Stimulated activated CD8-positive, alpha-beta memory T cell treated with anti-CD3 and anti-CD28 coated beads, Interleukin-2, amount 100 ng/mL, for 48 hours (primary cell): ENCODE results near the gene SLC11A1.

Experiments used
- DNase-seq, 2 donors: peaks; one replicate each; pipeline ENCODE4 v3.0.0-alpha.2; 2020; ENCODE audit warnings: low read depth in 2 of 2

The SLC11A1 gene

DNA sequence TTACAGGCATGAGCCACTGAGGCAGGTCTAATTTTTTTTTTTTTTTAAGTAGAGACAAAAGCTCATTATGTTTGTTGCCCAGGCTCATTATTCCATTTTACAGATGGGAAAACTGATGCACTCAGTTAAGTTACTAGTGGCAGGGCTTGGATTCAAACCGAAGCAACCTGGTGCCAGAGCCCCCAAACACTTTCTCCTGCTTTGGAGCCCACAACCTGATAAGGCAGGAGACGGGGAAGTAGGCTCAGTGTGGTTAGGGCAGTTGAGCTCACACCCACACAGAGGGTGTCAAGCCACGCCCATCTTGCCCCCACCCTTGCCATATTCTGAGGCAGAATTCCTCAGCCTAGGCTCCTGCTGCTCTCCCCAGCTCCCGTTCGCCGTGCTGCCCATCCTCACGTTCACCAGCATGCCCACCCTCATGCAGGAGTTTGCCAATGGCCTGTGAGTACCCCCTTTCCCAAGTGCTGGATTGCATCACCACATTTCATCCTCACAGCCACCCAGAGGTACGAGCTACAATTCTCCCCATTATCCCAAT is 11.7 kb downstream of the SLC11A1 start:
- no peak for DNase-seq

GRCh38 chr2:218394298-218395089 is 12.4 kb downstream of the SLC11A1 start:
- no peak for DNase-seq

DNA sequence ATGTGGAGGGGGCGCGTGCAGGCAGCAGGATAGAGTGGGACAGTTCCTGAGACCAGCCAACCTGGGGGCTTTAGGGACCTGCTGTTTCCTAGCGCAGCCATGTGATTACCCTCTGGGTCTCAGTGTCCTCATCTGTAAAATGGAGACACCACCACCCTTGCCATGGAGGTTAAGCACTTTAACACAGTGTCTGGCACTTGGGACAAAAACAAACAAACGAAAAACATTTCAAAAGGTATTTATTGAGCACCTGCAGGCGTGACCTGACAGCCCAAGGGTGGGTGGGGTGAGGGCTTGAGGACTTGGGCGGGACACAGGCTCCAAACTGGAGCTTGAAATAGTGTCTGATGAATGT is 13.0 kb downstream of the SLC11A1 start:
- no peak for DNase-seq

DNA sequence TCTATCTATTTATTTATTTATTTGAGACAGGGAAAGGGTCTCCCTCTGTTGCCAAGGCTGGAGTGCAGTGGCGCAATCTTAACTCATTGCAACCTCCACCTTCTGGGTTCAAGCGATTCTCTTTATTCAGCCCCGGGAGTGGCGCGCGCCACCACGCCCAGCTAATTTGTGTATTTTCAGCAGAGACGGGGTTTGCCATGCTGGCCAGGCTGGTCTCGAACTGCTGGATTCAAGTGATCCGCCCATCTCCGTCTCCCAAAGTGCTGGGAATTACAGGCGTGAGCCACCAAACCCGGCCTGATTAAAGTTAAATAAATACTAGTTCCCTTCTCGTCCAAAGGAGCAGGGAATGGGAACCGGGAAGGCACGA is 13.4 kb downstream of the SLC11A1 start:
- no peak for DNase-seq

- DNase-seq = peak; percentile 85 to 87
These were observed 14.0 kb downstream of the SLC11A1 start for GRCh38 chr2:218395826-218396687.

DNA sequence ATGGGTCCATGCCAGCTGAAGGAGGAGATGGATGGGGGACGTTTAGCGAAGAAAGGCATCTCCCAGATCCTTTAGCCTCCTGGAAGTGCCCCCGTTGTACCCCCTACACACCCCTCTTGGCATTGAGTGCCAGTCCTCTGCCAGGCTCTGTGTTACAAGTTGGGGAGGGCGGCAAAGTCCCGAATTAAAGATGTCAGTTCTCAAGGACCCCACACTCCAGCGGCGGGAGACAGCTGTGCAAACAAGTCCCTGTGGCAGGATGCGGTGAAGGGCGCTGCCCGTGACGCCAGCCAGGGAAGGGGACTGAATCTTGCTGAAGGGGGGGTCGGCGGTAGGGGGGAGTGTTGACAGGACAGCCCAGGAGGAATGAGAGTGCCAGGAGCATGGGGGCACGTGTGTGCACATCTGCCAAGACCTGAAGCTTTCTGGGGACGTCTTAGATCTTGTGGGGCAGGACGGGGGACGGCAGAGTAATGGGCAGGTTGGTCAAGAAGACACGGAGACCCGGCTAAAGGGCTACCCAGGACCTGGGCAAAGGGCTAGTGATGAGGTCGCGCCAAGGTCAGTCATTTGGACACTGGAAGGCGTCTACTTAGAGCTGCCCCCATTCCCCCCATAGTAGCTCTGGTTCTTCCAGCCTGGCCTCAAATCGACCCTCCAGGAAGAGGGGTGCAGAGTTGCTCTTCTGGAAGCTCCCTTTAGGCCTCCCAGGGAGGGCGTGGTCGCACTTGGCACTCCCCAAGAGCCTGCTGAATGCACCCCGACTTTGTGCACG is 14.8 kb downstream of the SLC11A1 start:
- no peak for DNase-seq

- no peak for DNase-seq
These were observed 15.4 kb downstream of the SLC11A1 start for GRCh38 chr2:218397463-218397819.

DNA sequence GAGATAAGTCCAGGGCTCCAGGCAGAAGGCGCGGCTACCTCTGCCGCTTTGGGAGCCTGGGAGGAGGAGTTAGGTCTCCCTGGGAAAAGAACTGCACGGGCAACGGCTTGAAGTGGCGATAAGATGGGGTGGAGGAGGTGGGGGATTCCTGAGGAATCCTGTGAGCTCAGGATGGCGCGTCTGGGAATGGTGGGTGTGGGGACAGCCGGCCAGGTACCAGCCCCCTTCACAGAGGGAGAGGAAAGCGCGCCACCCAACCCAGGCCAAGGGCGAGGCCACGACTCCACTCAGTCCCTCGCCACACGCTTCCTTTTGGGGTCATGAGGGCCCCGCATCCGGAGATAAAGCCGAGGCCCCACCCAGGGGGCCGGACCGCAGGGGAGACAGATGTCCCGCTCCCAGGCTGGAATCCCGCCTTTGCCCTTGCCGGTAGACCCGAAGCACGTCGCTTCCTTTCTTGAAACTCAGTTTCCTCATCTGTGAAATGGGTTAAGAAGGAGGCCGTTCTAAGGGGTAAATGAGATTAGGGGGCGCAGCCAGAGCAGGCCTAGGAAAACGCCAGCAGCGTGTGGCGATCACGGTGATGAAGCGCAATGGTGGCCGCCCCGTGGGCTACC is 15.9 kb downstream of the SLC11A1 start:
- DNase-seq = peak in 1 of 2 donors; percentile 60

DNA sequence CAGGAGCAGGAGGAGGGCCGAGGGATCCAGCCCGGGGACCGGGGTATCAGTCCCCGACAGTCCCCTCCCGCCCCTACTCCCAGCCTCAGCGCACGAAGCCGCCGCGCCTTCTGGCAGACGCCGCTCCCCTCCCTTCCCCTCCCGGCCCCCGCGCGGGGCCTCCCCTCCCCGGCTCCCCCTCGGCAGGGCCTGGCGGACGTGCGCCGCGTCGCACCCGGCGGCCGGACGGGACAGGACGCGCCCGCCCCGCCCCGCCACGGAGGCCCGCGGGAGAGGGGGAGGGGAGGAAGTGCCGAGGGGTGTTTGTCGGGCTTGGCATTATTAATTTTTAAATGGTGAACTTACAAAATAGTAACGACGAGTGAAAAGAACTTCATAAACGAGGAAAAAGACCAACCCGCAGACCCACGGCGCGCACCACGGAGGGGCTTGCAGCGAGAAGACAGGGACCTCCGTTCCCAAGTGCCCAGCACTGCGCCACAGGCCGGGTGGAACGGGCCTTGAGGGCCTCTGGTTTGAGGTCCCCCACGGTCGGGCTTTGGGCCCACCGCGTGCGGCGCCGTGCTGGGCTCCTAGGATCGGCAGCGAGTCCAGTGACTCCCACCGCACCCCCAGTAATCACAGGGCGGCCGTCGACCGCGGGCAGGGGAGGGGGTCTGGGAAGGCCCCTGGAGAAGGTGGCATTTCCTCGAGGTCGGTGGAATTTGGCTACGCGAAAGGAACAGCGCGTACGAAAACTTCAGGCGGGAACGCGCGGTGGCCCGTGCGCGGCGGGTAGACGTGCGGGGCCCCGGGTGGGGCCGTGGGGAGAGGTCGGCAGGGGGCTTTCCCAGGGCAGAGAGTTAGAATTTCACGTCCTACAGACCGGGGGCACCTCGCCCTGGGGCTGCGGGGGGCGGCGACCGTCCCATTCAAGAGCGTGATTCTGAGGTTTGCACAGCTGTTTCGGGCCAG is 16.6 kb downstream of the SLC11A1 start:
- DNase-seq = no peak

GRCh38 chr2:218399391-218400166 is 17.5 kb downstream of the SLC11A1 start, which contains the start of gene CTDSP1:
Gene CTDSP1 (plus strand): TSS chr2:218399868. CDS start chr2:218400091, 223 bp downstream.
- DNase-seq = peak; percentile 85 to 86

DNA sequence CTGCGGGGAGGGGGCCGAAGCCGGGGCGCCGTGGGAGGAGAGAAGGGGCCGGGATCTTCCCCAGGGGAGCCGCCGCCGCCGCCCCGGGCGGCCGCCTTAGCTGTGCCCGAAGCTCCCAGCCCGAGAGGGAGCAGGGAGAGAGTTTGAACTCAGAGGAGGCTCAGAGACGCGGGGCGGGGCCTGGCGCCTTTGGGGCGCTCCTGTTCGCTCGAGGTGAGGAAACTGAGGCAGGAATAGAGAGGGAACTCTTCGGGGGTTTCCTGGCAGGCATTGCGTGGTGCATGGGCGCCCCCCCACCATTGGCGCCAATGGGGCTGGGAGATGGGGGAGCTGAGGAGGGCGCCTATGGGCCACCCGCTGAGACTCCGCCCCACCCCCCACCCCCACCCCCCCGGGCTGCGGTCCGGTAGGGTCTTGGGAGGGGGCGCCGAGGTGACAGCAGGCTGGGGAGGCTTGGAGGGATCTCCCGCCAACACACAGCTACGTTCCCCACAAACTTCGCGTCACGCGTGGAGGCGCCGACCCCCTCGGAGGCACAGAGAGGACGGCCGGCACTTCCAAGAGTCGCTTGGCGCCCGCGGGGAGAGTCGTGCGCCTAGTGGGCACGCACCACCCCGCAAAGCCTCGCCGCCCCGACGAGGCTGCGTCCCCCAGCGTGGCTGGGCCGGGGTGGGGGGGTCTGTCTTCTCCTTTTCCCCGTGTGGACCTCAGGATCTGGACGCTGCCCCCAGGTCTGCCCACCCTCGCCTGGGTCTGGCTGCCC is 18.3 kb downstream of the SLC11A1 start:
- no peak for DNase-seq

DNA sequence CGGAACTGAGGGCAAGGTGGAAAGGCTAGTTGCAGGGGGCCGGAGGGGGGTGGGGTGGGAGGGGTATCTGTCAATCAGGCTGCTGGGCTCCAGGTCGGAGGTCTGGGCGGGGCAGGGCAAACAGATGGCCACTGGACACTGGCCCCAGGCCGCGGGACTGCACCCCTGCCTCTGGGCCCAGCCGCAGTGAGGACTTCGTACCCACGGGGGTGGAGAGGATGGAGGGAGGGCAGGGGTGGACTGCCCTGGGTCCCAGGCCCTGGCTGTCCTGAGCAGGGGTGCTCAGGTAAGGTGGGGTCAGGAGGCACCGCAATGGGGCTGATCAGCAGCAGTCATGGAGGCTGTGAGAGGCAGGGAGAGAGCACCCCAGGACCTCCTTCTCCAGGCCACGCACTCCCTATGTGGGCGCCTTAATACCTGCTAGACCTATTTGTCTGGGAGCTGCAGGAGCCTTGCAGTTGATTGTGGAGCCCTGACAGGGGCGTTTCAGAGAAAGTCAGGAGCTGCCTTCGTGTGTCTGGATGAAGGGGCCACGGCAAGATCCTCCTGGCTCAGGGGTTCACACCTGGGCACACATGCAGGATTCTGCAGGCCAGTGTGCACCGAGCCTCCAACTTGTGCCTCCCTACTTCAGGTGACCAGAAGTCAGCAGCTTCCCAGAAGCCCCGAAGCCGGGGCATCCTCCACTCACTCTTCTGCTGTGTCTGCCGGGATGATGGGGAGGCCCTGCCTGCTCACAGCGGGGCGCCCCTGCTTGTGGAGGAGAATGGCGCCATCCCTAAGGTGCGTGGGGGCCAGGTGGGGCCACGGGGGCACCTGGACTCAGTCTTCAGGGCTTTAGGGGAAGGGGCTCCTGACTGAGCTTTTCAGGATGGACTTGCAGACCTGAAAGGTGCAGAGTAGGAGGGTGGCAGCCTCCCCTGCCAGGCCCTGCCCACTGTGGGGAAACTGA is 19.1 kb downstream of the SLC11A1 start:
- no peak for DNase-seq

GRCh38 chr2:218401890-218402289 is 19.8 kb downstream of the SLC11A1 start:
- no peak for DNase-seq

- no peak for DNase-seq
These were observed 20.4 kb downstream of the SLC11A1 start for GRCh38 chr2:218402491-218402901.

- DNase-seq = no peak
These were observed 20.9 kb downstream of the SLC11A1 start for GRCh38 chr2:218402911-218403411.

- no peak for DNase-seq
These were observed 21.7 kb downstream of the SLC11A1 start for GRCh38 chr2:218403810-218404209.

GRCh38 chr2:218404351-218405085 is 22.4 kb downstream of the SLC11A1 start:
- DNase-seq = no peak
